HepG2 (cell line): ENCODE data around the gene SLC4A7. TPM values are rescaled to one million over a fixed set of nuclear protein-coding genes. Genes with fewer than 3 reads are reported as not detected.

Source experiments
- ARNT ChIP-seq: fragments of 450-650 bp; IDR thresholded peaks from 2 replicates; pipeline ENCODE4 v1.6.1; 2017
- CHCHD3 ChIP-seq: sonication (generic); formaldehyde crosslinking; IDR thresholded peaks from 2 replicates; pipeline ENCODE4 v1.8.0; 2022; ENCODE audit warnings: mild to moderate bottlenecking, missing genetic modification reagents, moderate library complexity
- ETV5 ChIP-seq: IDR thresholded peaks from 2 replicates; pipeline ENCODE4 v1.6.1; 2018; ENCODE audit warnings: missing biosample characterization, missing genetic modification reagents, inconsistent platforms, borderline replicate concordance
- MTA1 ChIP-seq: sonication (generic); formaldehyde crosslinking; IDR thresholded peaks from 2 replicates; pipeline ENCODE4 v1.4.0; 2020; ENCODE audit warnings: missing genetic modification reagents, mild to moderate bottlenecking, borderline replicate concordance
- RAD21 ChIP-seq: fragments of 450-650 bp; formaldehyde crosslinking; IDR thresholded peaks from 2 replicates; pipeline ENCODE4 v1.5.0; 2020; ENCODE audit warnings: mild to moderate bottlenecking
- SKI ChIP-seq: fragments of 450-650 bp; IDR thresholded peaks from one replicate; pipeline ENCODE4 v1.6.1; 2018; ENCODE audit warnings: mild to moderate bottlenecking; ENCODE audit not compliant: partially characterized antibody
- SMC3 ChIP-seq: IDR thresholded peaks from 2 replicates; pipeline ENCODE4 v1.6.1; 2011; ENCODE audit warnings: low read length, improper control_type of control experiment
- ZNF446 ChIP-seq: sonication (generic); formaldehyde crosslinking; IDR thresholded peaks from 2 replicates; pipeline ENCODE4 v1.5.0; 2020; ENCODE audit warnings: mild to moderate bottlenecking, missing genetic modification reagents
- ZNF616 ChIP-seq: sonication (generic); formaldehyde crosslinking; IDR thresholded peaks from 2 replicates; pipeline ENCODE4 v1.5.0; 2020; ENCODE audit warnings: low read depth, mild to moderate bottlenecking, missing genetic modification reagents
- polyA plus RNA-seq, 8 experiments: library from polyadenylated mRNA; depleted of rRNA in 3 of 8; stranded (reverse) in 7 of 8; unstranded in 1 of 8; fragments of >200 nt; fragmentation: Illumina TruSeq in 4 of 8; extraction: Trizol in 4 of 8; gene quantifications; 2 replicates each; pipeline versions ENCODE4 v1.2.1 to v1.2.3, GENCODE V29; 2011 to 2016; ENCODE audit warnings: low read depth in 4 of 8, missing spikeins in 1 of 8, mixed read lengths in 1 of 8; ENCODE audit not compliant: insufficient read depth in 1 of 8
- total RNA-seq, 5 experiments: library from RNA; depleted of rRNA; stranded (reverse); fragments of >200 nt; fragmentation: Illumina TruSeq; extraction: Trizol; gene quantifications; 2 replicates each; pipeline ENCODE4 v1.2.3, GENCODE V29; 2016; ENCODE audit warnings: low read depth in 1 of 5
- TF ChIP-seq, protein P1 (sequence below): sonication (generic); formaldehyde crosslinking; IDR thresholded peaks from 2 replicates; pipeline ENCODE4 v1.5.0; 2020; ENCODE audit warnings: mild to moderate bottlenecking, missing genetic modification reagents
- TF ChIP-seq, protein P2 (sequence below): sonication (generic); formaldehyde crosslinking; IDR thresholded peaks from 2 replicates; pipeline ENCODE4 v1.8.1; 2023; ENCODE audit warnings: mild to moderate bottlenecking, moderate library complexity, missing genetic modification reagents
- TF ChIP-seq, protein P3 (sequence below): IDR thresholded peaks from 2 replicates; pipeline ENCODE4 v1.6.1; 2016; ENCODE audit warnings: low read depth, control low read depth
- TF ChIP-seq, protein P4 (sequence below): sonication (generic); formaldehyde crosslinking; IDR thresholded peaks from 2 replicates; pipeline ENCODE4 v1.9.0; 2021; ENCODE audit warnings: mild to moderate bottlenecking, missing genetic modification reagents
- TF ChIP-seq, protein P5 (sequence below): sonication (generic); formaldehyde crosslinking; IDR thresholded peaks from 2 replicates; pipeline ENCODE4 v1.5.0; 2020; ENCODE audit warnings: mild to moderate bottlenecking, missing genetic modification reagents

The SLC4A7 gene
- total and polyA plus RNA-seq, 2 of the 13 experiments (the other 11 are each of a cell fraction or from before 2014, with no cell fraction given) = 16.4 to 43.8 TPM

DNA sequence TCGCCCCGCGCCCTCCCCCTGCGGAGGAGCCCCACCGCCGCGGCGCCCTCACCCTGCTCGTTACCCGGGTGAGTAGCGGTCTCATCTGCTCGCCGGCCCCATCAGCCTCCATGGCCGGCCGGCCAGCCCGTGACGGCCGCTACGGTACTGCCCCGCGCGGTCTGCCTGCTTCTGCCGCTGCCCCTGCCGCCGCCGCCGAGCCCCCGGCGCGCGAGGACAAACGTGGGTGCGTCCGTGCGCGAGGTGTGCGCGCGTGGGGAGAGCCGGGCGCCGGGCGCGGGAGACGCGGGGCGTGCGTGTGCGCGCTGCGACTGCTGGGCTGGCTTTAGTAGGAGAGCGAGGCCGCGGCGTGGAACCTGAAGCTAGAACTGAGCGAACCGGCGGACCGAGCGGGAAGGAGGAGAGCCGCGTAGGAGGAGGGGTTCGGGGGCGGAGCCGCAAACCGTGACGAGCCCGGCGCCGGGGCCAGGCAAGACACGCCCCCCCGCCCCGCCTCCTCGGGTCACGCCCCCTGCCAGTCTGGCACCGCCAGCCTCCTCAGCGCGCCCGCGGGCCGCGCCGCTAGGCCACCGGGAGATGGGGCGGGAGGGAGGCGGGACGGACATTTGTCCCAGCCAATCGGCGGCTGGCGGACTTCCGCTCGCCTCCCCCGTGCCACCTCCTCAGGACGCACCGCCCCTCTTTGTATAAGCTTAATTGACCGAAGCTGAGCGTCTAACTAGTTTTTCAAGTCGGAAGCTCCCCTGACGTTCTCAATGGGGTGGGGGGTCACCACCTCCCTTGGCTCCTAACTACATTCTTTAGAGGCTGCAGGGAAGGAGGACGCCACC is at the start of gene SLC4A7 (continued):
- TF ChIP-seq ZNF446 (no peak), SKI (peak; percentile 46), RAD21 (CRISPR knock-in tag) (peak; percentile 53), ZNF616 (peak; percentile 45; the same call in 1 of the 2 replicates), ETV5 (CRISPR knock-in tag) (peak; percentile 39; the same call in 1 of the 2 replicates), SMC3 (no peak), ARNT (no peak), MTA1 (CRISPR knock-in tag) (peak; percentile 57; the same call in 1 of the 2 replicates), CHCHD3 (CRISPR knock-in tag) (0 out of 2 replicates have a peak, but pooled peaks have one; percentile 33)
- TF ChIP-seq, protein P1, sequence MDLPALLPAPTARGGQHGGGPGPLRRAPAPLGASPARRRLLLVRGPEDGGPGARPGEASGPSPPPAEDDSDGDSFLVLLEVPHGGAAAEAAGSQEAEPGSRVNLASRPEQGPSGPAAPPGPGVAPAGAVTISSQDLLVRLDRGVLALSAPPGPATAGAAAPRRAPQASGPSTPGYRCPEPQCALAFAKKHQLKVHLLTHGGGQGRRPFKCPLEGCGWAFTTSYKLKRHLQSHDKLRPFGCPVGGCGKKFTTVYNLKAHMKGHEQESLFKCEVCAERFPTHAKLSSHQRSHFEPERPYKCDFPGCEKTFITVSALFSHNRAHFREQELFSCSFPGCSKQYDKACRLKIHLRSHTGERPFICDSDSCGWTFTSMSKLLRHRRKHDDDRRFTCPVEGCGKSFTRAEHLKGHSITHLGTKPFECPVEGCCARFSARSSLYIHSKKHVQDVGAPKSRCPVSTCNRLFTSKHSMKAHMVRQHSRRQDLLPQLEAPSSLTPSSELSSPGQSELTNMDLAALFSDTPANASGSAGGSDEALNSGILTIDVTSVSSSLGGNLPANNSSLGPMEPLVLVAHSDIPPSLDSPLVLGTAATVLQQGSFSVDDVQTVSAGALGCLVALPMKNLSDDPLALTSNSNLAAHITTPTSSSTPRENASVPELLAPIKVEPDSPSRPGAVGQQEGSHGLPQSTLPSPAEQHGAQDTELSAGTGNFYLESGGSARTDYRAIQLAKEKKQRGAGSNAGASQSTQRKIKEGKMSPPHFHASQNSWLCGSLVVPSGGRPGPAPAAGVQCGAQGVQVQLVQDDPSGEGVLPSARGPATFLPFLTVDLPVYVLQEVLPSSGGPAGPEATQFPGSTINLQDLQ (CRISPR knock-in tag) = peak; percentile 74; the same call in 1 of the 2 replicates
- TF ChIP-seq, protein P2, sequence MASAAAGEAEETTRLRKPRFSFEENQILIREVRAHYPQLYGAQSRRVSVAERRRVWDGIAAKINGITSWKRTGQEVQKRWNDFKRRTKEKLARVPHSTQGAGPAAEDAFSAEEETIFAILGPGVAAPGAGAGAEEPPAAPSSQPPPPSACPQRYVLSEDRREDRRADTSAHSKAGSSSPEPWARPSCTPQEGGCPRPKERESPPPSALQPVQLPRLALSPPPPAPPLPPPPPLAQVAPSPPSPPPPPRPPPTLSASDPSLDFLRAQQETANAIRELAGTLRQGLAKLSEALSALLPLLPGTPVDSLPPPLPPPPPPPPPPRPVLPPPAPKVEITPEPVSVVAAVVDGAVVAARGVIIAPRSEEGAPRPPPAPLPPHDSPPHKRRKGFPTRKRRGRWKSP (CRISPR knock-in tag) = 0 out of 2 replicates have a peak, but pooled peaks have one; percentile 48
- TF ChIP-seq, protein P3, sequence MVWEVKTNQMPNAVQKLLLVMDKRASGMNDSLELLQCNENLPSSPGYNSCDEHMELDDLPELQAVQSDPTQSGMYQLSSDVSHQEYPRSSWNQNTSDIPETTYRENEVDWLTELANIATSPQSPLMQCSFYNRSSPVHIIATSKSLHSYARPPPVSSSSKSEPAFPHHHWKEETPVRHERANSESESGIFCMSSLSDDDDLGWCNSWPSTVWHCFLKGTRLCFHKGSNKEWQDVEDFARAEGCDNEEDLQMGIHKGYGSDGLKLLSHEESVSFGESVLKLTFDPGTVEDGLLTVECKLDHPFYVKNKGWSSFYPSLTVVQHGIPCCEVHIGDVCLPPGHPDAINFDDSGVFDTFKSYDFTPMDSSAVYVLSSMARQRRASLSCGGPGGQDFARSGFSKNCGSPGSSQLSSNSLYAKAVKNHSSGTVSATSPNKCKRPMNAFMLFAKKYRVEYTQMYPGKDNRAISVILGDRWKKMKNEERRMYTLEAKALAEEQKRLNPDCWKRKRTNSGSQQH = no peak
- TF ChIP-seq, protein P4, sequence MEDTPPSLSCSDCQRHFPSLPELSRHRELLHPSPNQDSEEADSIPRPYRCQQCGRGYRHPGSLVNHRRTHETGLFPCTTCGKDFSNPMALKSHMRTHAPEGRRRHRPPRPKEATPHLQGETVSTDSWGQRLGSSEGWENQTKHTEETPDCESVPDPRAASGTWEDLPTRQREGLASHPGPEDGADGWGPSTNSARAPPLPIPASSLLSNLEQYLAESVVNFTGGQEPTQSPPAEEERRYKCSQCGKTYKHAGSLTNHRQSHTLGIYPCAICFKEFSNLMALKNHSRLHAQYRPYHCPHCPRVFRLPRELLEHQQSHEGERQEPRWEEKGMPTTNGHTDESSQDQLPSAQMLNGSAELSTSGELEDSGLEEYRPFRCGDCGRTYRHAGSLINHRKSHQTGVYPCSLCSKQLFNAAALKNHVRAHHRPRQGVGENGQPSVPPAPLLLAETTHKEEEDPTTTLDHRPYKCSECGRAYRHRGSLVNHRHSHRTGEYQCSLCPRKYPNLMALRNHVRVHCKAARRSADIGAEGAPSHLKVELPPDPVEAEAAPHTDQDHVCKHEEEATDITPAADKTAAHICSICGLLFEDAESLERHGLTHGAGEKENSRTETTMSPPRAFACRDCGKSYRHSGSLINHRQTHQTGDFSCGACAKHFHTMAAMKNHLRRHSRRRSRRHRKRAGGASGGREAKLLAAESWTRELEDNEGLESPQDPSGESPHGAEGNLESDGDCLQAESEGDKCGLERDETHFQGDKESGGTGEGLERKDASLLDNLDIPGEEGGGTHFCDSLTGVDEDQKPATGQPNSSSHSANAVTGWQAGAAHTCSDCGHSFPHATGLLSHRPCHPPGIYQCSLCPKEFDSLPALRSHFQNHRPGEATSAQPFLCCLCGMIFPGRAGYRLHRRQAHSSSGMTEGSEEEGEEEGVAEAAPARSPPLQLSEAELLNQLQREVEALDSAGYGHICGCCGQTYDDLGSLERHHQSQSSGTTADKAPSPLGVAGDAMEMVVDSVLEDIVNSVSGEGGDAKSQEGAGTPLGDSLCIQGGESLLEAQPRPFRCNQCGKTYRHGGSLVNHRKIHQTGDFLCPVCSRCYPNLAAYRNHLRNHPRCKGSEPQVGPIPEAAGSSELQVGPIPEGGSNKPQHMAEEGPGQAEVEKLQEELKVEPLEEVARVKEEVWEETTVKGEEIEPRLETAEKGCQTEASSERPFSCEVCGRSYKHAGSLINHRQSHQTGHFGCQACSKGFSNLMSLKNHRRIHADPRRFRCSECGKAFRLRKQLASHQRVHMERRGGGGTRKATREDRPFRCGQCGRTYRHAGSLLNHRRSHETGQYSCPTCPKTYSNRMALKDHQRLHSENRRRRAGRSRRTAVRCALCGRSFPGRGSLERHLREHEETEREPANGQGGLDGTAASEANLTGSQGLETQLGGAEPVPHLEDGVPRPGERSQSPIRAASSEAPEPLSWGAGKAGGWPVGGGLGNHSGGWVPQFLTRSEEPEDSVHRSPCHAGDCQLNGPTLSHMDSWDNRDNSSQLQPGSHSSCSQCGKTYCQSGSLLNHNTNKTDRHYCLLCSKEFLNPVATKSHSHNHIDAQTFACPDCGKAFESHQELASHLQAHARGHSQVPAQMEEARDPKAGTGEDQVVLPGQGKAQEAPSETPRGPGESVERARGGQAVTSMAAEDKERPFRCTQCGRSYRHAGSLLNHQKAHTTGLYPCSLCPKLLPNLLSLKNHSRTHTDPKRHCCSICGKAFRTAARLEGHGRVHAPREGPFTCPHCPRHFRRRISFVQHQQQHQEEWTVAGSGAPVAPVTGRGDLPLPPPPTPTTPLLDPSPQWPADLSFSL = no peak
- TF ChIP-seq, protein P5, sequence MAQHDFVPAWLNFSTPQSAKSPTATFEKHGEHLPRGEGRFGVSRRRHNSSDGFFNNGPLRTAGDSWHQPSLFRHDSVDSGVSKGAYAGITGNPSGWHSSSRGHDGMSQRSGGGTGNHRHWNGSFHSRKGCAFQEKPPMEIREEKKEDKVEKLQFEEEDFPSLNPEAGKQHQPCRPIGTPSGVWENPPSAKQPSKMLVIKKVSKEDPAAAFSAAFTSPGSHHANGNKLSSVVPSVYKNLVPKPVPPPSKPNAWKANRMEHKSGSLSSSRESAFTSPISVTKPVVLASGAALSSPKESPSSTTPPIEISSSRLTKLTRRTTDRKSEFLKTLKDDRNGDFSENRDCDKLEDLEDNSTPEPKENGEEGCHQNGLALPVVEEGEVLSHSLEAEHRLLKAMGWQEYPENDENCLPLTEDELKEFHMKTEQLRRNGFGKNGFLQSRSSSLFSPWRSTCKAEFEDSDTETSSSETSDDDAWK = no peak
